H1 (cell line): ENCODE results near the gene CSRP1. TPM values are rescaled to one million over a fixed set of nuclear protein-coding genes. Genes with fewer than 3 reads are reported as not detected.

Experiments
- CTCF ChIA-PET: fragments of 300-600 bp; sonication (Branson Sonifier 250); formaldehyde crosslinking; loops from one replicate; lab custom pipeline; 2021; ENCODE audit not compliant: partially characterized antibody; lab: Charles Lee
- POLR2A ChIA-PET: fragments of 300-600 bp; sonication (Branson Sonifier 250); formaldehyde crosslinking; loops from one replicate; lab custom pipeline; 2021; ENCODE audit warnings: inconsistent platforms; ENCODE audit not compliant: partially characterized antibody; lab: Charles Lee
- DNase-seq, 2 experiments: peaks; one replicate each; pipeline versions ENCODE4 v3.0.0 to v3.0.0-alpha.2; 2010 to 2022; ENCODE audit warnings: low spot score in 2 of 2, low read depth in 1 of 2, mixed read lengths in 1 of 2
- FAIRE-seq: peaks from 2 replicates; lab custom pipeline; 2011; peaks lifted over from hg19 to GRCh38; lab: Jason Lieb, UNC
- H2AFZ ChIP-seq: 2 replicates; pipeline ENCODE4 v1.8.1; 2012; ENCODE audit warnings: low read length, inconsistent platforms
- H2AK5ac ChIP-seq: 2 replicates; pipeline ENCODE4 v1.6.1; 2013; ENCODE audit warnings: low read depth, low read length
- H2BK120ac ChIP-seq: replicated peaks from 2 replicates; pipeline ENCODE3; 2013; ENCODE audit warnings: low read depth, low read length, inconsistent platforms
- H2BK12ac ChIP-seq: 2 replicates; pipeline ENCODE4 v1.6.1; 2013; ENCODE audit warnings: low read depth, low read length
- H2BK15ac ChIP-seq: 2 replicates; pipeline ENCODE4 v1.6.1; 2013; ENCODE audit warnings: low read length
- H2BK20ac ChIP-seq: 2 replicates; pipeline ENCODE4 v1.6.1; 2013; ENCODE audit warnings: low read length
- H2BK5ac ChIP-seq: 2 replicates; pipeline ENCODE4 v1.6.1; 2013; ENCODE audit warnings: low read depth, low read length
- H3K14ac ChIP-seq: 2 replicates; pipeline ENCODE4 v1.6.1; 2013; ENCODE audit warnings: inconsistent platforms; ENCODE audit not compliant: insufficient read length
- H3K18ac ChIP-seq: 2 replicates; pipeline ENCODE4 v1.6.1; 2013; ENCODE audit warnings: low read length; ENCODE audit errors: extremely low read depth
- H3K23ac ChIP-seq: 2 replicates; pipeline ENCODE4 v1.6.1; 2013; ENCODE audit warnings: inconsistent platforms; ENCODE audit not compliant: insufficient read length
- H3K23me2 ChIP-seq: 2 replicates; pipeline ENCODE4 v1.6.1; 2013; ENCODE audit warnings: low read depth, low read length
- H3K27ac ChIP-seq: 2 replicates; pipeline ENCODE4 v1.6.1; 2011; ENCODE audit warnings: low read depth, low read length, inconsistent platforms
- H3K27me3 ChIP-seq, 4 experiments: replicated peaks in 1 of 4; 1 replicate in 1 of 4; 2 replicates in 3 of 4; pipeline versions ENCODE4 v1.6.1 to v1.8.1; 2011 to 2013; ENCODE audit warnings: low read length in 3 of 4, mild to moderate bottlenecking in 3 of 4, inconsistent platforms in 2 of 4, mixed read lengths in 2 of 4, moderate library complexity in 1 of 4; ENCODE audit not compliant: control insufficient read depth in 3 of 4, insufficient read depth in 3 of 4; ENCODE audit errors: extremely low read depth in 1 of 4
- H3K36me3 ChIP-seq, 4 experiments: 2 replicates each; pipeline versions ENCODE4 v1.6.1 to v1.8.1; 2011 to 2013; ENCODE audit warnings: mild to moderate bottlenecking in 4 of 4, low read length in 3 of 4, moderate library complexity in 2 of 4, control low read depth in 1 of 4, inconsistent platforms in 1 of 4; ENCODE audit not compliant: insufficient read depth in 4 of 4, control insufficient read depth in 2 of 4
- H3K4ac ChIP-seq: replicated peaks from 2 replicates; pipeline ENCODE3; 2013; ENCODE audit warnings: low read length, low read depth, mixed read lengths, inconsistent platforms; ENCODE audit not compliant: insufficient read length
- H3K4me1 ChIP-seq, 4 experiments: replicated peaks in 1 of 4; 1 replicate in 1 of 4; 2 replicates in 3 of 4; pipeline versions ENCODE4 v1.6.1 to v1.8.1; 2011 to 2013; ENCODE audit warnings: low read length in 3 of 4, inconsistent platforms in 2 of 4, mixed read lengths in 1 of 4; ENCODE audit not compliant: insufficient read depth in 4 of 4, control insufficient read depth in 3 of 4
- H3K4me2 ChIP-seq, 2 experiments: 2 replicates each; pipeline versions ENCODE4 v1.6.1 to v1.8.1; 2011 to 2013; ENCODE audit warnings: low read depth in 2 of 2, low read length in 2 of 2, control low read depth in 1 of 2, inconsistent platforms in 1 of 2, mild to moderate bottlenecking in 1 of 2; ENCODE audit not compliant: insufficient read depth in 1 of 2
- H3K4me3 ChIP-seq, 4 experiments: fragments of 200-600, 300-600 bp in 1 of 4; sonication (generic), shearing (Covaris generic), sonication (Bioruptor Twin) in 1 of 4; 2 replicates each; pipeline versions ENCODE4 v1.5.1 to v1.8.1; 2011 to 2016; ENCODE audit warnings: low read length in 4 of 4, low read depth in 3 of 4, control low read depth in 2 of 4, inconsistent platforms in 2 of 4, mild to moderate bottlenecking in 2 of 4, mixed read lengths in 1 of 4, moderate library complexity in 1 of 4; ENCODE audit not compliant: insufficient read depth in 2 of 4; ENCODE audit errors: extremely low read depth in 1 of 4
- H3K56ac ChIP-seq: replicated peaks from 2 replicates; pipeline ENCODE3; 2013; ENCODE audit warnings: low read depth, mild to moderate bottlenecking, mixed read lengths, low read length, inconsistent platforms; ENCODE audit not compliant: insufficient read length
- H3K79me1 ChIP-seq: 2 replicates; pipeline ENCODE4 v1.6.1; 2013; ENCODE audit warnings: low read depth, low read length, control low read depth
- H3K79me2 ChIP-seq, 2 experiments: 2 replicates each; pipeline versions ENCODE4 v1.6.1 to v1.8.1; 2012 to 2013; ENCODE audit warnings: low read length in 2 of 2, mild to moderate bottlenecking in 2 of 2, inconsistent platforms in 1 of 2; ENCODE audit not compliant: insufficient read depth in 2 of 2, control insufficient read depth in 1 of 2
- H3K9ac ChIP-seq, 4 experiments: replicated peaks in 1 of 4; 1 replicate in 1 of 4; 2 replicates in 3 of 4; pipeline versions ENCODE4 v1.6.1 to v1.8.1; 2011 to 2013; ENCODE audit warnings: low read depth in 3 of 4, low read length in 3 of 4, control low read depth in 2 of 4, mild to moderate bottlenecking in 2 of 4, moderate library complexity in 2 of 4, inconsistent platforms in 1 of 4; ENCODE audit errors: extremely low read depth in 1 of 4
- H3K9me3 ChIP-seq, 2 experiments: 2 replicates each; pipeline versions ENCODE4 v1.6.1 to v1.8.1; 2012 to 2013; ENCODE audit warnings: mild to moderate bottlenecking in 2 of 2, moderate library complexity in 2 of 2, control low read depth in 1 of 2, inconsistent platforms in 1 of 2, low read depth in 1 of 2, low read length in 1 of 2, mixed read lengths in 1 of 2; ENCODE audit not compliant: insufficient read depth in 2 of 2
- H4K20me1 ChIP-seq, 2 experiments: replicated peaks in 1 of 2; 2 replicates each; pipeline versions ENCODE3 to v1.8.1; 2011 to 2013; ENCODE audit warnings: inconsistent platforms in 2 of 2, low read length in 2 of 2, mild to moderate bottlenecking in 1 of 2; ENCODE audit not compliant: insufficient read depth in 2 of 2, control insufficient read depth in 1 of 2
- H4K5ac ChIP-seq: 2 replicates; pipeline ENCODE4 v1.6.1; 2013; ENCODE audit warnings: low read length, low read depth, mixed read lengths, inconsistent platforms; ENCODE audit not compliant: insufficient read length
- H4K8ac ChIP-seq: 2 replicates; pipeline ENCODE4 v1.8.0; 2013; ENCODE audit warnings: mild to moderate bottlenecking, moderate library complexity, low read length, inconsistent platforms; ENCODE audit not compliant: insufficient read depth; ENCODE audit errors: extremely low read depth
- H4K91ac ChIP-seq: replicated peaks from 2 replicates; pipeline ENCODE3; 2013; ENCODE audit warnings: low read length, mixed read lengths, inconsistent platforms; ENCODE audit not compliant: insufficient read length
- CTBP2 ChIP-seq: IDR thresholded peaks from 2 replicates; pipeline ENCODE4 v1.7.0; 2011; ENCODE audit warnings: borderline replicate concordance, mild to moderate bottlenecking, moderate library complexity, mixed read lengths, low read length; ENCODE audit not compliant: insufficient read depth, insufficient read length
- JUN ChIP-seq: IDR thresholded peaks from 2 replicates; pipeline ENCODE4 v1.6.1; 2011; ENCODE audit warnings: low read depth, mild to moderate bottlenecking, improper control_type of control experiment, low read length
- KDM4A ChIP-seq: IDR thresholded peaks from one replicate; pipeline ENCODE4 v1.7.1; 2012; ENCODE audit warnings: low read depth, mild to moderate bottlenecking, moderate library complexity, low read length, inconsistent platforms; ENCODE audit not compliant: severe bottlenecking
- MAFK ChIP-seq: IDR thresholded peaks from 2 replicates; pipeline ENCODE4 v1.6.1; 2012; ENCODE audit warnings: low read depth, mild to moderate bottlenecking, improper control_type of control experiment, low read length
- POLR2A ChIP-seq, 2 experiments: IDR thresholded peaks; 1 replicate in 1 of 2; 2 replicates in 1 of 2; pipeline ENCODE4 v1.6.1; 2011; ENCODE audit warnings: low read depth in 2 of 2, low read length in 2 of 2, mild to moderate bottlenecking in 2 of 2; ENCODE audit errors: control extremely low read depth in 1 of 2
- RXRA ChIP-seq: IDR thresholded peaks from 2 replicates; pipeline ENCODE4 v1.6.1; 2011; ENCODE audit warnings: low read depth, mild to moderate bottlenecking, low read length, moderate library complexity; ENCODE audit not compliant: insufficient read depth
- SAP30 ChIP-seq: fragments of 300-600 bp; sonication (generic); IDR thresholded peaks from 2 replicates; pipeline ENCODE4 v1.7.1; 2012; ENCODE audit warnings: low read length, moderate library complexity, mild to moderate bottlenecking, inconsistent platforms; ENCODE audit not compliant: insufficient read depth, insufficient replicate concordance
- SP1 ChIP-seq: IDR thresholded peaks from 2 replicates; pipeline ENCODE4 v1.6.1; 2011; ENCODE audit warnings: low read depth, low read length
- SP2 ChIP-seq: IDR thresholded peaks from 2 replicates; pipeline ENCODE4 v1.6.1; 2012; ENCODE audit warnings: mild to moderate bottlenecking, low read length, inconsistent platforms
- SP4 ChIP-seq: IDR thresholded peaks from 2 replicates; pipeline ENCODE4 v1.6.1; 2012; ENCODE audit warnings: low read length, inconsistent platforms
- WGBS, 2 experiments: shearing (Covaris generic) in 1 of 2; methylation state at CpG; one replicate each; pipeline versions ENCODE4 v1.1.6 to v1.1.7; 2013 to 2015; ENCODE audit warnings: low lambda C conversion rate in 2 of 2, mixed read lengths in 2 of 2, inconsistent platforms in 1 of 2, low coverage in 1 of 2, missing lambda C conversion rate in 1 of 2; ENCODE audit not compliant: insufficient replicate concordance in 2 of 2, insufficient coverage in 1 of 2, insufficient read length in 1 of 2; ENCODE audit errors: extremely low coverage in 1 of 2, missing lambda C conversion rate in 1 of 2; 5-methylcytosine and 5-hydroxymethylcytosine counted together
- polyA plus RNA-seq, 7 experiments: library from polyadenylated mRNA; depleted of rRNA in 3 of 7; stranded (reverse) in 5 of 7; unstranded in 2 of 7; fragments of >200 nt in 5 of 7; fragments of 200-250 nt in 2 of 7; gene quantifications; 1 replicate in 5 of 7; 2 replicates in 1 of 7; 4 replicates in 1 of 7; pipeline versions ENCODE4 v1.2.1 to v1.2.3, GENCODE V29; 2011 to 2013; ENCODE audit warnings: missing spikeins in 2 of 7, mixed read lengths in 2 of 7
- total RNA-seq: library from RNA; stranded (reverse); fragmentation: NEBNext Ultra II Directional; extraction: Animal tissue kit (Norgen Biotek cat#: 25700); gene quantifications from 2 replicates; pipeline ENCODE4 v1.2.1, GENCODE V29; 2021
- TF ChIP-seq, protein P1 (sequence below), 3 experiments: IDR thresholded peaks; 1 replicate in 2 of 3; 2 replicates in 1 of 3; pipeline versions ENCODE4 v1.5.1 to v1.6.1; 2011; ENCODE audit warnings: low read length in 3 of 3, mild to moderate bottlenecking in 3 of 3, inconsistent platforms in 2 of 3, low read depth in 1 of 3, moderate library complexity in 1 of 3; ENCODE audit not compliant: insufficient read depth in 1 of 3; ENCODE audit errors: control extremely low read depth in 1 of 3

Gene CSRP1
- total and polyA plus RNA-seq, 2 of the 8 experiments (the other 6 are each of a cell fraction or from before 2014, with no cell fraction given) = 14.2 to 22.3 TPM

DNA sequence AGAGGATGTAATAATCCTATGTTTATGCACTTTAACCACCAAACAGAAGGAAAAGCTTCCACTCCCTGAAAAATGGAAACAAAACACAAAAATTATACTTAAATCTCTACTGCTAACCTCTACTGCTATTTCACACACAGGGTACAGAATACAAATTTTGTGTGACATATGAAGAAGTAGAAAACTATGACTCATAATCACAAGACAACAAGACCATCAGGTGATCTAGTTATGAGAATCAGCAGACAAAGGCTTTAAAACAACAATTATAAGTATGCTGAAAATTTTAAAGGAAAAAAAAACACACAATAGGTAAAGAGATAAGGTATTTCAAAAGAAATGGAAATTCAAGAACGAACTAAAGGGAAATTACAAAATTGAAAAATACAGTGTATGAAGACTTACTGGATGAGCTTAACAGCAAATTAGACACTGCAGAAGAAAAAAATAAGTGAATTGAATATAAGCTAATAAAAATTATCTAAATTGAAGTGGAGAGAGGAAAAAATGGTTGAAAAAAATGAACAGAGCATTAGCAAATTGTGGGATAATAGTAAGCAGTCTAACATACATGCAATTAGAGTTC lies 18.4 kb upstream of the CSRP1 start:
- Histone ChIP-seq H4K5ac (no peak overlapping the region), H3K23ac (no peak overlapping the region), H2AK5ac (no peak overlapping the region), H3K36me3 (no peaks in the 10 kb centered on the region), H2BK5ac (no peak overlapping the region), H3K79me1 (no peaks in the 10 kb centered on the region), H2BK15ac (no peak overlapping the region), H4K91ac (no peak overlapping the region), H3K4me1 (no peaks in the 10 kb centered on the region), H3K9ac (no peak overlapping the region), H4K20me1 (no peaks in the 10 kb centered on the region), H3K79me2 (no peaks in the 10 kb centered on the region), H3K27ac (no peak overlapping the region), H3K4me3 (no peak overlapping the region), H2AFZ (no peak overlapping the region), H3K23me2 (no peaks in the 10 kb centered on the region), H3K9me3 (no peaks in the 10 kb centered on the region), H2BK120ac (no peak overlapping the region), H4K8ac (no peak overlapping the region), H2BK20ac (no peak overlapping the region), H3K14ac (no peak overlapping the region), H3K18ac (no peak overlapping the region), H3K4me2 (no peak overlapping the region), H3K56ac (no peak overlapping the region), H3K4ac (no peak overlapping the region), H2BK12ac (no peak overlapping the region), H3K27me3 (no peaks in the 10 kb centered on the region)
- DNase-seq (no peak), FAIRE-seq (no peak)
- 94% methylated on average over 1 of the region's 1 CpG; no CpG with 5 or more reads in 1 of the 2 experiments for WGBS, 2 experiments
- ChIA-PET POLR2A (interaction anchor here (1.3 kb wide), 1 partner anchor 10 kb away, joined by 4 read pairs; no protein-coding TSS in a partner anchor), CTCF (interaction anchor here (0.8 to 43.8 kb wide), 5 partner anchors 11 to 370 kb away, joined by 3 to 929 read pairs (median 4); partner anchors contain the start of gene CSRP1)
- TF ChIP-seq SP1 (no peak), SAP30 (no peak), RXRA (no peak), SP4 (no peak), CTBP2 (no peak), JUN (no peak), MAFK (no peak), SP2 (no peak), KDM4A (no peak), POLR2A (IDR thresholded peaks at IDR 0.05; ENCODE audit: control extremely low read depth in 1 of 2, low read depth in 2 of 2, low read length in 2 of 2) (no peak)
- TF ChIP-seq, protein P1, sequence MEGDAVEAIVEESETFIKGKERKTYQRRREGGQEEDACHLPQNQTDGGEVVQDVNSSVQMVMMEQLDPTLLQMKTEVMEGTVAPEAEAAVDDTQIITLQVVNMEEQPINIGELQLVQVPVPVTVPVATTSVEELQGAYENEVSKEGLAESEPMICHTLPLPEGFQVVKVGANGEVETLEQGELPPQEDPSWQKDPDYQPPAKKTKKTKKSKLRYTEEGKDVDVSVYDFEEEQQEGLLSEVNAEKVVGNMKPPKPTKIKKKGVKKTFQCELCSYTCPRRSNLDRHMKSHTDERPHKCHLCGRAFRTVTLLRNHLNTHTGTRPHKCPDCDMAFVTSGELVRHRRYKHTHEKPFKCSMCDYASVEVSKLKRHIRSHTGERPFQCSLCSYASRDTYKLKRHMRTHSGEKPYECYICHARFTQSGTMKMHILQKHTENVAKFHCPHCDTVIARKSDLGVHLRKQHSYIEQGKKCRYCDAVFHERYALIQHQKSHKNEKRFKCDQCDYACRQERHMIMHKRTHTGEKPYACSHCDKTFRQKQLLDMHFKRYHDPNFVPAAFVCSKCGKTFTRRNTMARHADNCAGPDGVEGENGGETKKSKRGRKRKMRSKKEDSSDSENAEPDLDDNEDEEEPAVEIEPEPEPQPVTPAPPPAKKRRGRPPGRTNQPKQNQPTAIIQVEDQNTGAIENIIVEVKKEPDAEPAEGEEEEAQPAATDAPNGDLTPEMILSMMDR (IDR thresholded peaks at IDR 0.05; ENCODE audit: control extremely low read depth in 1 of 3, insufficient read depth in 1 of 3, low read depth in 1 of 3, low read length in 3 of 3) = no peak
